ENCODE results near the gene BCL6B. TPM values are rescaled to one million over a fixed set of nuclear protein-coding genes. Genes with fewer than 3 reads are reported as not detected.

Gene BCL6B
- total and polyA plus RNA-seq, 2 of the 4 experiments (the other 2 are of a cell fraction) = not detected

GRCh38 chr17:7048968-7049367 lies 26.1 kb downstream of the BCL6B start:
- Histone ChIP-seq H3K9ac (ENCODE audit: low read depth, low read length) (no peak overlapping the region), H3K9me3 (ENCODE audit: control insufficient read depth, insufficient read depth, low read length) (no peaks in the 10 kb centered on the region), H3K56ac (ENCODE audit: extremely low read depth, insufficient read depth, low read length) (no peak overlapping the region), H4K20me1 (ENCODE audit: insufficient read depth, low read length) (no peaks in the 10 kb centered on the region), H3K18ac (ENCODE audit: low read depth, low read length) (no peak overlapping the region), H3K27ac (ENCODE audit: insufficient read depth, low read length) (no peak overlapping the region), H3K4me3 (ENCODE audit: insufficient read depth, low read depth, low read length) (no peak overlapping the region), H2AK5ac (ENCODE audit: low read depth, low read length) (no peak overlapping the region), H2BK120ac (ENCODE audit: low read depth, low read length) (no peak overlapping the region), H3K14ac (replicated peaks; ENCODE audit: low read depth, low read length) (no peak overlapping the region), H3K9me1 (ENCODE audit: insufficient read depth, low read length) (no peaks in the 10 kb centered on the region), H3K36me3 (ENCODE audit: control insufficient read depth, insufficient read depth, low read length) (no peaks in the 10 kb centered on the region), H4K91ac (ENCODE audit: insufficient read depth, low read depth, low read length) (no peak overlapping the region), H3K4me2 (ENCODE audit: low read depth, low read length) (no peak overlapping the region), H4K5ac (ENCODE audit: low read depth, low read length) (no peak overlapping the region), H2AFZ (replicated peaks; ENCODE audit: low read length, poor library complexity) (peak overlapping the region; percentile 17), H3K4ac (ENCODE audit: low read depth, low read length) (no peak overlapping the region), H3K4me1 (ENCODE audit: control insufficient read depth, insufficient read depth, low read length) (peaks cover 3% of the 10 kb centered on the region; the same call in 1 of the 2 replicates), H4K8ac (ENCODE audit: low read depth in 2 of 2, low read length in 2 of 2) (no peak overlapping the region), H2AK9ac (replicated peaks; ENCODE audit: low read depth, low read length, poor library complexity) (no peak overlapping the region), H3K27me3 (ENCODE audit: control insufficient read depth, insufficient read depth, low read length) (peaks cover 14% of the 10 kb centered on the region), H2BK15ac (ENCODE audit: low read depth, low read length) (no peak overlapping the region), H2BK20ac (ENCODE audit: low read depth, low read length) (no peak overlapping the region), H2BK5ac (ENCODE audit: low read depth, low read length, poor library complexity, severe bottlenecking) (no peak overlapping the region), H3K79me1 (ENCODE audit: low read depth in 1 of 2, low read length in 2 of 2) (no peaks in the 10 kb centered on the region), H3K23ac (ENCODE audit: low read depth, low read length) (no peak overlapping the region)
- in situ Hi-C loops (cut with MboI; ENCODE audit: low sequenced_read_pairs) = loop anchor here (10.0 kb wide), 1 partner anchor 256 kb away; the partner anchor contains the start of gene EIF5A
- no peak for ATAC-seq (ENCODE audit: low read depth)
- intact Hi-C loops (cut with micrococcal nuclease) = loop anchor here (10.0 kb wide), 1 partner anchor 516 kb away; the partner anchor contains the start of gene SENP3
- BruUV-seq (replicated peaks) = no TSS peak
- no peak for DNase-seq
- TF ChIP-seq MXI1 (IDR thresholded peaks at IDR 0.05; ENCODE audit: borderline replicate concordance, low read depth, low read length) (no peak), RAD21 (IDR thresholded peaks at IDR 0.05; ENCODE audit: low read length) (no peak), CTCF (conservative IDR thresholded peaks at IDR 0.05; ENCODE audit: low read depth, low read length) (no peak), BHLHE40 (IDR thresholded peaks at IDR 0.05; ENCODE audit: low read depth, low read length) (no peak), ELK1 (IDR thresholded peaks at IDR 0.05; ENCODE audit: borderline replicate concordance, low read depth, low read length) (no peak), RFX5 (IDR thresholded peaks at IDR 0.05; ENCODE audit: low read depth, low read length) (no peak), POLR2A (IDR thresholded peaks at IDR 0.05; ENCODE audit: low read depth, low read length) (no peak), NFE2L2 (IDR thresholded peaks at IDR 0.05; ENCODE audit: low read depth, low read length) (no peak), FOS (IDR thresholded peaks at IDR 0.05; ENCODE audit: low read depth, low read length) (no peak), USF2 (IDR thresholded peaks at IDR 0.05; ENCODE audit: low read depth, low read length) (no peak), CEBPB (IDR thresholded peaks at IDR 0.05; ENCODE audit: low read depth, low read length) (no peak), SMC3 (IDR thresholded peaks at IDR 0.05; ENCODE audit: low read depth, low read length) (no peak), MAFK (IDR thresholded peaks at IDR 0.05; ENCODE audit: low read depth, low read length) (no peak), MAZ (IDR thresholded peaks at IDR 0.05; ENCODE audit: borderline replicate concordance, low read depth, low read length) (no peak)
- POLR2A ChIA-PET (ENCODE audit: unreplicated experiment) = no interaction called here
- WGBS, 2 experiments (ENCODE audit: extremely low coverage in 2 of 2, insufficient read length in 1 of 2) = no CpG with 5 or more reads among the region's 6 CpGs
- CTCF ChIA-PET = interaction anchor here (1.0 to 1.8 kb wide), 2 partner anchors 84 to 87 kb away, joined by 3 to 4 read pairs; no protein-coding TSS in a partner anchor
- dilution Hi-C loops (cut with HindIII; ENCODE audit: low sequenced_read_pairs, unreplicated experiment) = no loop called here
